ENCODE data around the gene MPDU1. TPM values are rescaled to one million over a fixed set of nuclear protein-coding genes. Genes with fewer than 3 reads are reported as not detected.
A peak's percentile ranks its signal among the peaks of the same experiment; 100 is the strongest.

The MPDU1 gene
- total and polyA plus RNA-seq, 2 experiments from 2014 or later, result 109 to 201 TPM

- Histone ChIP-seq H3K27me3 (no peaks in the 10 kb centered on the region), H3K4me2 (no peak overlapping the region), H3K9me3 (ENCODE audit: low read depth) (no peaks in the 10 kb centered on the region), H3K4me1 (ENCODE audit: insufficient read depth) (no peaks in the 10 kb centered on the region), H3K9me2 (replicated peaks; ENCODE audit: insufficient read depth) (no peaks in the 10 kb centered on the region), H4K20me1 (ENCODE audit: insufficient read depth, poor library complexity, severe bottlenecking) (no peaks in the 10 kb centered on the region), H3K36me3 (replicated peaks; ENCODE audit: insufficient read depth, low read depth) (peaks cover under 1% of the 10 kb centered on the region), H2AFZ (no peak overlapping the region), H3K79me2 (peaks cover 21% of the 10 kb centered on the region), H3K27ac (no peak overlapping the region), H3K4me3 (no peak overlapping the region)
- 63% methylated on average over 55 of the region's 56 CpGs for WGBS (ENCODE audit: low lambda C conversion rate, missing lambda C conversion rate)
- TF ChIP-seq EZH2phosphoT487 (IDR thresholded peaks at IDR 0.05; ENCODE audit: low read depth, severe bottlenecking, unreplicated experiment) (no peak), CTCF (IDR thresholded peaks at IDR 0.05; ENCODE audit: poor library complexity) (peak; percentile 68), EZH2 (IDR thresholded peaks at IDR 0.05; ENCODE audit: borderline replicate concordance) (no peak)
- DNase-seq (ENCODE audit: low spot score), result peak; percentile 84
These were observed 5.7 kb downstream of the MPDU1 start for GRCh38 chr17:7589204-7589868.

GRCh38 chr17:7589891-7590691 is 6.4 kb downstream of the MPDU1 start, which contains the start of gene SOX15:
Gene SOX15 (minus strand): TSS chr17:7590094. CDS start chr17:7589676, 418 bp downstream.
- Histone ChIP-seq H3K4me2 (no peak within 1 kb of the TSS), H3K27ac (peak within 1 kb of the TSS; percentile 65), H3K27me3 (no peaks in the 10 kb centered on the region), H3K36me3 (replicated peaks; ENCODE audit: insufficient read depth, low read depth) (peaks cover 5% of the 10 kb centered on the region), H3K4me1 (ENCODE audit: insufficient read depth) (no peaks in the 10 kb centered on the region), H4K20me1 (ENCODE audit: insufficient read depth, poor library complexity, severe bottlenecking) (no peaks in the 10 kb centered on the region), H3K4me3 (no peak within 1 kb of the TSS), H2AFZ (no peak within 1 kb of the TSS), H3K79me2 (peaks cover 18% of the 10 kb centered on the region), H3K9me3 (ENCODE audit: low read depth) (no peaks in the 10 kb centered on the region), H3K9me2 (replicated peaks; ENCODE audit: insufficient read depth) (no peaks in the 10 kb centered on the region)
- 85% methylated on average over 21 of the region's 24 CpGs for WGBS (ENCODE audit: low lambda C conversion rate, missing lambda C conversion rate)
- TF ChIP-seq EZH2phosphoT487 (IDR thresholded peaks at IDR 0.05; ENCODE audit: low read depth, severe bottlenecking, unreplicated experiment), result no peak
- peak; percentile 19 for DNase-seq (ENCODE audit: low spot score)

- no peaks in the 10 kb centered on the region for H3K9me2 ChIP-seq (replicated peaks; ENCODE audit: insufficient read depth)
- peaks cover 5% of the 10 kb centered on the region for H3K36me3 ChIP-seq (replicated peaks; ENCODE audit: insufficient read depth, low read depth)
- H3K9me3 ChIP-seq (ENCODE audit: low read depth), result no peaks in the 10 kb centered on the region
- no peak overlapping the region for H2AFZ ChIP-seq
- H3K27ac ChIP-seq, result peak overlapping the region; percentile 65
- H3K27me3 ChIP-seq, result no peaks in the 10 kb centered on the region
- H3K4me1 ChIP-seq (ENCODE audit: insufficient read depth), result no peaks in the 10 kb centered on the region
- 66% methylated on average over 4 of the region's 4 CpGs for WGBS (ENCODE audit: low lambda C conversion rate, missing lambda C conversion rate)
- no peak overlapping the region for H3K4me2 ChIP-seq
- H4K20me1 ChIP-seq (ENCODE audit: insufficient read depth, poor library complexity, severe bottlenecking), result no peaks in the 10 kb centered on the region
- TF ChIP-seq EZH2phosphoT487 (IDR thresholded peaks at IDR 0.05; ENCODE audit: low read depth, severe bottlenecking, unreplicated experiment), result no peak
- TF ChIP-seq CTCF (IDR thresholded peaks at IDR 0.05; ENCODE audit: poor library complexity), result no peak
- TF ChIP-seq EZH2 (IDR thresholded peaks at IDR 0.05; ENCODE audit: borderline replicate concordance), result no peak
- peaks cover 11% of the 10 kb centered on the region for H3K79me2 ChIP-seq
- H3K4me3 ChIP-seq, result no peak overlapping the region
- DNase-seq (ENCODE audit: low spot score), result peak; percentile 38
These were observed 7.1 kb downstream of the MPDU1 start for GRCh38 chr17:7590743-7591142.

GRCh38 chr17:7591596-7591995 is 7.9 kb downstream of the MPDU1 start:
- no peak for DNase-seq (ENCODE audit: low spot score)
- Histone ChIP-seq H3K79me2 (peaks cover 10% of the 10 kb centered on the region), H3K4me2 (no peak overlapping the region), H3K36me3 (replicated peaks; ENCODE audit: insufficient read depth, low read depth) (peaks cover 5% of the 10 kb centered on the region), H4K20me1 (ENCODE audit: insufficient read depth, poor library complexity, severe bottlenecking) (no peaks in the 10 kb centered on the region), H3K4me3 (no peak overlapping the region), H3K9me3 (ENCODE audit: low read depth) (no peaks in the 10 kb centered on the region), H3K27me3 (no peaks in the 10 kb centered on the region), H3K4me1 (ENCODE audit: insufficient read depth) (no peaks in the 10 kb centered on the region), H3K9me2 (replicated peaks; ENCODE audit: insufficient read depth) (no peaks in the 10 kb centered on the region), H3K27ac (no peak overlapping the region), H2AFZ (no peak overlapping the region)
- WGBS (ENCODE audit: low lambda C conversion rate, missing lambda C conversion rate), result 95% methylated on average over 5 of the region's 5 CpGs
- TF ChIP-seq EZH2 (IDR thresholded peaks at IDR 0.05; ENCODE audit: borderline replicate concordance) (no peak), EZH2phosphoT487 (IDR thresholded peaks at IDR 0.05; ENCODE audit: low read depth, severe bottlenecking, unreplicated experiment) (no peak), CTCF (IDR thresholded peaks at IDR 0.05; ENCODE audit: poor library complexity) (no peak)

All from hepatocyte (in vitro differentiated cells).